Fibroblast of skin of right biceps (primary cell): ENCODE data around the gene MED22.
"Not testable (repeated sequence)": the region's sequence is repeated elsewhere in the genome, so short reads cannot be mapped to it uniquely, and the experiment has no call there.

Experiments
- DNase-seq: peaks from one replicate; pipeline ENCODE4 v3.0.0-alpha.2; 2013

The MED22 gene

DNA sequence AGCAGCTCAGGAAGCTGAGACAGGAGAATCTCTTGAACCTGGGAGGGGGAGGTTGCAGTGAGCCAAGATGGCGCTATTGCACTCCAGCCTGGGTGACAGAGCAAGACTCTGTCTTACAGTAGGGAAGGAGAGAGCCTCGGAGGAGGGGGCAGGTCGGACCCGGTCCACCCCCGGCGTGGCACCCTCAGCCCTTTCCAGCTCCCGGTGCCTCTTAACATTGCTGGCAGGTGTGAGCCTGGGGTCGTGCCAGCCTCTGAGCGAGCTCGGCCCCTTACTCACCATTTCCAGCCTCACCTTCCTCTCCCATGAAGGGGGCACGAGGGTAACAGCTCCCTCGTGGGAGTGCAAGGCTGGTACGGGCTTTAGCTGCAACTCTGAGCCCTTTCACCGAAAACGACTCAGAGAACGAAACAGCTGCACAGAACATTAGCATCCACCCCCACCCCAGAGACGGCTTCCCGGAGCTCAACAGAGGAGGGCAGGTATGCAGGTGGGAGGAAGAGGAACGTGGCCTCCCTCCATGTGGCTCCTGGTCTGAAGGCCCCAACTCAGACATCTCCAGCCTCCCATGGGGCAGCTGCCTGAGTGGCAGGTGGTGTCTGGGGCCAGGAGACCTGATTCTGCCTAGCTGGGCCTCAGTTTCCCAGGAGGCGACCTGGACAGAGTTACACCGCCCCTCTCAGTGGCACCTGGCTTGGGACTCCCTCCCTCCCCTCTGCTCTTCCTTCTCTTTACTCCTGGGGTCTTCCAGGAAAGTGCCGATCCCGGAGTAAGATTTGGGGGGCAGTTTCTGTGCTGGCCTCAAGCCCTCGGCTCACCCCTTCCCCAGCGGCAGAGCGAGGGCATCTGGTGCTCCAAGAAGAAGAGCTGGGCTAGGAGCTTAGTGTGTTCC lies 44.4 kb downstream of the MED22 start:
- DNase-seq = no peak

- DNase-seq = no peak
Observed at GRCh38 chr9:133301253-133302230, 46.4 kb downstream of the MED22 start.

DNA sequence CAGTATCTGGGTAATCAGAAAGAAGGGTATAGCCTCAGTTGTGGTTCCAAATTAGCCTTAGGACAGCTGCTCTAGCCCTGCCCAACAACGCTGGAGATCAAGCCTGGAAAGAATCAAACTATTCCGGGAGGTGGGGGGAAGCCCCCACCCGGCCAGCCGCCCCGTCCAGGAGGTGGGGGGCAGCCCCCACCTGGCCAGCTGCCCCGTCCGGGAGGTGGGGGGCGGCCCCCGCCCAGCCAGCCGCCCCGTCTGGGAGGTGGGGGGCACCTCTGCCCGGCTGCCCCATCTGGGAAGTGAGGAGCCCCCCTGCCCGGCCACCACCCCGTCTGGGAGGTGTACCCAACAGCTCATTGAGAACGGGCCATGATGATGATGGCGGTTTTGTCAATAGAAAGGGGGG lies 47.9 kb downstream of the MED22 start:
- not testable (repeated sequence) for DNase-seq

- no peak for DNase-seq
Observed at GRCh38 chr9:133294257-133294656, 53.7 kb downstream of the MED22 start.

DNA sequence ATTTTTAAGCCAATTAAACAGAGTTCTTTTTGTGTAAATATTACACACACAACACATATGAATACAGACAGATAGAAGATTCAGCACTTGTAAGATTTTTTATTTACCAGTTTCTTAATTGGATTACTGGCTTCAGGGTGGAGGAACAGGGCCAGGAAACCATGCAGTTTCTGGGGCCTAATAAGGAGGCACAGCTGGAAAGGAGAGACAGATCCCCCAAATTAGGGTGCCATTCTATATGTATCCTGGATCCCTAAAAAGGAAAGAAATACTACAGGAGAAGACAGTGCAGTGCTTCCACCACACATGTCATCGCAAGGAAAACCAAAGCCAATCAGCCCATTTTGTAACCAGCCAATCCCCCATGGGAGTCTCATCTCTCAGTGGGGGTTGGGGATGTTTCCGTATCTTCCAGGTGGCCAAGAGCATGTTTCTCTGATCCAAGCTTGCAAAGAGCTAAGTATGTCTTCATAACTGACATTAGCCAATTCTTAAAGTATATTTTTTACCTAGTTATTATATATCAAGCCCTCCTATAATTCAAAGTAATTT lies 57.1 kb downstream of the MED22 start:
- DNase-seq = no peak
